NT2/D1 (cell line): ENCODE data around the gene ELK3.

Experiments used
- DNase-seq: peaks from one replicate; pipeline ENCODE4 v3.0.0-alpha.2; 2011; ENCODE audit warnings: low read depth, low spot score
- H3K27me3 ChIP-seq: 2 replicates; pipeline ENCODE4 v1.6.0; 2011; ENCODE audit warnings: mild to moderate bottlenecking; ENCODE audit not compliant: insufficient read length, insufficient read depth
- H3K36me3 ChIP-seq: 2 replicates; pipeline ENCODE4 v1.6.1; 2011; ENCODE audit warnings: mild to moderate bottlenecking, low read length, mixed read lengths; ENCODE audit not compliant: insufficient read depth, insufficient read length
- H3K4me1 ChIP-seq: 2 replicates; pipeline ENCODE4 v1.5.1; 2011; ENCODE audit not compliant: insufficient read depth, insufficient read length
- H3K4me3 ChIP-seq: 2 replicates; pipeline ENCODE4 v1.5.1; 2011; ENCODE audit warnings: low read depth; ENCODE audit not compliant: insufficient read length
- H3K9ac ChIP-seq: 2 replicates; pipeline ENCODE4 v1.6.0; 2011; ENCODE audit warnings: low read depth; ENCODE audit not compliant: insufficient read length
- H3K9me3 ChIP-seq: 2 replicates; pipeline ENCODE4 v1.5.1; 2011; ENCODE audit warnings: mild to moderate bottlenecking, low read length; ENCODE audit not compliant: insufficient read depth
- SUZ12 ChIP-seq: IDR thresholded peaks from 2 replicates; pipeline ENCODE4 v1.6.1; 2011; ENCODE audit not compliant: insufficient read length, insufficient read depth; ENCODE audit errors: extremely low read depth
- YY1 ChIP-seq: IDR thresholded peaks from 2 replicates; pipeline ENCODE4 v1.6.1; 2011; ENCODE audit not compliant: insufficient read length, insufficient read depth
- ZNF274 ChIP-seq: IDR thresholded peaks from 2 replicates; pipeline ENCODE4 v1.6.1; 2011; ENCODE audit warnings: mild to moderate bottlenecking, low read depth, low read length

ELK3 gene

DNA sequence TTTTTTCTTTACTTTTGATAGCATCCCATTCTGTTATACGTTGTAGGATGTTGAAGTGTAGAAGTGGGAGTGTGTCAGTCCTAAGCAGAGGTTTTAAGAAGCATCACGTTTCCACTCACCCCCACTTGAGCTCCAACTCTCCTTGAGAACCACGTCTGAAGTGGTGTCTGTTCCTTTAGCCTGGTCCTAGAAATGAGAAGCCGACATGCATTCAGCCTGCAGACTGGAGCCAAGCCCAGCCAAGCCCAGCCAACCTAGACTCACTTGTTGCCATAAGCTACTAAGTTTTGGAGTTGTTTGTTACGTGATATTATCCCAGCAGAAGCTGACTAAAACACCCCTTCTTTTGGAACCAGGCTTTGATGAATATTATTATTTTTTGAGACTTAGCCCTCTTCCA is 4.4 kb upstream of the ELK3 start:
- DNase-seq = no peak
- H3K9ac ChIP-seq = no peak overlapping the region
- H3K27me3 ChIP-seq = no peaks in the 10 kb centered on the region
- no peaks in the 10 kb centered on the region for H3K4me1 ChIP-seq
- H3K9me3 ChIP-seq = no peaks in the 10 kb centered on the region
- H3K36me3 ChIP-seq = no peaks in the 10 kb centered on the region
- no peak for TF ChIP-seq ZNF274
- no peak for TF ChIP-seq SUZ12
- no peak for TF ChIP-seq YY1
- H3K4me3 ChIP-seq = no peak overlapping the region

DNA sequence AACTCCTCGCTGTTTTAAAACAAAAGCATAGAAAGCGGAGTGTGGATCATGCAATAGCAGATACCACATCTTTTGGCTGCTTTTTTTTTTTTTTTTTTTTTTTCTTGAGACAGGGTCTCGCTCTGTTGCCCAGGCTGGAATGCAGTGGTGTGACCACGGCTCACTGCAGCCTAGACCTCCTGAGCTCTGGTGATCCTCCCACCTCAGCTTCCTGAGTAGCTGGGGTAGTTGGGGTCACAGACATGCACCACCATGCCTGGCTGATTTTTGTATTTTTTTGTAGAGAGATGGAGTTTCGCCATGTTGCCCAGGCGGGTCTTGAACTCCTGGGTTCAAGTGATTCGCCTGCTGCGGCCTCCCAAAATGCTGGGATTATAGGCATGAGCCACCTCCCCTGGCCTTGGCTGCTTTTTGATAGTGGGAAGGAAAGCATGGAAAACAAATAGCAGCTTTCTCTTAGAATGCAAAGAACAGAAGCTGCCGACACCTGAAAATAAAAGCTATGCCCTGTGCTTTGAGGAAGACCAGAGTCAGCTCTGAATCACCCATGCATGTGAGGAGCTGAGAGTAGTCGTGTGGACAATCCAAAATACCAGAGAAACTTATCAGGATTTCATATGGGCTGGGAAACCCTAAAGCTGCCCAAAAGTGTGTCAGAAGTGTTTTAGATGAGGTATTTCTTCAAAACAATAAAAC is 3.6 kb upstream of the ELK3 start:
- Histone ChIP-seq H3K9ac (no peak overlapping the region), H3K36me3 (no peaks in the 10 kb centered on the region), H3K4me3 (no peak overlapping the region), H3K9me3 (no peaks in the 10 kb centered on the region), H3K4me1 (no peaks in the 10 kb centered on the region), H3K27me3 (no peaks in the 10 kb centered on the region)
- DNase-seq = no peak
- TF ChIP-seq YY1 (no peak), ZNF274 (no peak), SUZ12 (no peak)

DNA sequence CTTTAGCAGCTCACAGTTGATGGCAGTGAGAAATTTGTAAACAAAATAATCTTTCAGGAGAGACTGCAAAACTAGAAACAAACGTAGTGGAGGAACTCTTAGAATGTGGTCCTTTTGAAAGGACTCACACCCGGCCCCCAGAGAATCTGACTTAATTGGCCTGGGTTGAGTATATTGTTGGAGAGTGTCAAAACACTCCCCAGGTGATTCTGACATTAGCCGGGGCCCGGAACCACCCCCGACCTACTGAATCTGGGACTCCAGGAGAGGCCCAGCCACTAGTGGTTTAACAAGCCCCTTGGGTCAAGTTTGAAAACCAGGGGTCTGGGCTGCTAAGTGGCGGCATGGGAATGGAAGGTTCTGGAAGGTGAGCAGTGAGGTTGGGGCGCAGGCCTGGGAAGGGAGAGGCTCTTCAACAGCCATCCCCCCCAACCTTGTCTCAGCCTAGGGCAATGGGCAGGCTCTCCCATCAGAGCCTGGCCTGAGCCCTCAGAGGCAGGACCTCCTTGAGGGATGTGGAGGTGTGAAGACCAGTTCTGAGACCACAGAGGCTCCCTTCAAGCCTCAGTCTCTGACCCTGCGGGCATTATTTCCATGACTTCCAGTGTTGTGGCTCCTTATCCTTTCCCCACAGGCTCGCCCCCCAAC is 1.1 kb upstream of the ELK3 start:
- Histone ChIP-seq H3K36me3 (no peaks in the 10 kb centered on the region), H3K9me3 (no peaks in the 10 kb centered on the region), H3K4me3 (no peak overlapping the region), H3K9ac (peak overlapping the region; percentile 81), H3K27me3 (no peaks in the 10 kb centered on the region), H3K4me1 (no peaks in the 10 kb centered on the region)
- TF ChIP-seq YY1 (no peak), SUZ12 (no peak), ZNF274 (no peak)
- no peak for DNase-seq

DNA sequence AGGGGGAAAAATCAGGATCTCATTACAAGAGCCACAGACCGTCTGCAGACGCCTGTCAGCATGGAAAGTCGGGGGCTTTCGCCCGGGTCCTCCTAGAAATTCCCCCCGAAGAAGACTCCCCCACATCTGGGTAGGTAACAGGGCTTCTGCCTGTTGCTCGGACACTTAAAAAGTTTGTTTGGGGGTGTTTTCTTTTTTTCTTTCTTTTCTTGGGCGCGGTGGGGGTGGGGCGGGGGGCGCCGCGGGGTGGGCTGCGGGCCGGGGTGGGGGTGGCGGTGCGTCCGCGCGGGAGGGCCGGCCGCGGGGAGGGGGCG is 358 bp downstream of the ELK3 start:
- TF ChIP-seq YY1 (no peak), SUZ12 (no peak), ZNF274 (no peak)
- no peak for DNase-seq
- Histone ChIP-seq H3K9me3 (no peaks in the 10 kb centered on the region), H3K9ac (peak overlapping the region; percentile 79), H3K36me3 (peaks cover 4% of the 10 kb centered on the region), H3K4me3 (peak overlapping the region; percentile 84), H3K4me1 (no peaks in the 10 kb centered on the region), H3K27me3 (no peaks in the 10 kb centered on the region)

DNA sequence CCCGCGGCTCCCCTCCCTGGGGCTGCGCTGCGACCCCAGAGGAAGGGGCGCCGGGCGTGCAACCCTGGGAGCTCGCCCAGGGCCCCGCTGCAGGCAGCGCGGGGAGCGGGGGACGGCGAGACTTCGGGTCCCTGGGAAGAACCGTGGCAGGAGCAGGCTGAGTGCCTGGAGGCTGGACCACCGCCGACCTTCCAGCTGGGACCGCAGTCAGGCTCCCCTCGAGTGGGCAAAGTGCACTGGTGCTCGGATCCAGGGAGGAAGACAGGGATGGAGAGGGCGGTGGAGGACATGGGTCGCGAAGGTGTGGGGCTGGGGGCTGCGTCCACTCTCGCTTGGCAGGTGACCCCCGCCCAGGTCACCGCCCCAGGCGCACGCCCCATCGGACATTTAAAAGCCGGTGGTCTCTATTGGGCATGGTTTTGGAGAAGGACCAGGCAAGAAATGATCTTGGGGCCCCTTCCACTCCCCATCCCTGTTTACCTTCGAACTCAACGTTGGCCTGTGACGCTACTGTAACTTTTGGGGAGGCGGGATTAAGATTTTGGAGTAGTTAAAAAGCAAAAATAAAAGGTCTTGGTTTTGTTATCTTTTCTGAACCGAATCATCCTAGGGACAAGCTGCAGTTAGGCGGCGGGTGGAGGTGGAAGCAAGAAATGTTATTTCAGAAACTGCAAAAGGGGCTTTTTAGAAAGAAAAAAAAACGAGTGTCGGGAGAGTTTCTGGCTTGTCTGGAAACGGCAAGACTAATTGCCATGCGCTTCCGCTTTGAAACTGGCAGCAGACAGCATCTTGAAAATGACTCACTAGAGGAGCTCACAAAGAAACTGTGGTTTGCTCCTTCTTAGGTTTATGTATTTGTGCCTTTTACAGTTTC is 1.0 kb downstream of the ELK3 start:
- H3K4me3 ChIP-seq = peak overlapping the region; percentile 84
- H3K4me1 ChIP-seq = no peaks in the 10 kb centered on the region
- no peaks in the 10 kb centered on the region for H3K9me3 ChIP-seq
- peaks cover 7% of the 10 kb centered on the region for H3K36me3 ChIP-seq
- H3K9ac ChIP-seq = peak overlapping the region; percentile 79
- no peak for TF ChIP-seq SUZ12
- no peak for TF ChIP-seq ZNF274
- no peak for TF ChIP-seq YY1
- peak; percentile 49 for DNase-seq
- H3K27me3 ChIP-seq = no peaks in the 10 kb centered on the region

DNA sequence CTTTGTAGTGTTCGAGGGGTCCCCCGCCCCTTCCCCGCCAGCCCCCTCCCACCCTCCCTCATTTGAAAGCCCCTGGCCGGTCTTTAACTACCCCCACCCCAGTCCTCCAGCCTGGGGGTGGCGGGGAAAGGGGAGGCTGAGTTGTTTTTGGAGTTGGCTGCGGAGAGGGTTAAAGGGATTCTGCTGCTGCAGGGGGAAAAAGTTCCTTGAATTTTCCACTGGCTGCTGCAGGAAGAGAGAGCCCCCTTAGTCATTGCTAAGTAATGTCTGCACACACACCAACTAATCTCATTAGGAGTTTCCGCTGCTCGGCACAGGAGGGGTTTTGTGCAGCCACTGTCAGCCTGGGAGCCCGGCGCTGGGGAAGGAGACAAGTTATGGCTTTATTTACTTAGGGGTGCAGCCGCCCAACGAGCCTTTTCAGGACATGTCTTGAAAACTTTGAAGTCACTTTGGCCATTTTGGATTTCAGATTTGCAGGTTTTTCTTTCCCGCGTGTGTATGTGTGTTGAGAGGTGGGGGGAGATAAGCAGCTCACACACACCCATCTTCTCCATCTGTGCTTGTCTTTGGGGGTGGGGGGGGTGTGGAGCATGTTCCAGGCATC is 1.8 kb downstream of the ELK3 start:
- Histone ChIP-seq H3K4me1 (no peaks in the 10 kb centered on the region), H3K27me3 (no peaks in the 10 kb centered on the region), H3K36me3 (peaks cover 13% of the 10 kb centered on the region), H3K9me3 (no peaks in the 10 kb centered on the region), H3K9ac (peak overlapping the region; percentile 62), H3K4me3 (peak overlapping the region; percentile 84)
- peak; percentile 38 for DNase-seq
- TF ChIP-seq SUZ12 (no peak), YY1 (no peak), ZNF274 (no peak)

DNA sequence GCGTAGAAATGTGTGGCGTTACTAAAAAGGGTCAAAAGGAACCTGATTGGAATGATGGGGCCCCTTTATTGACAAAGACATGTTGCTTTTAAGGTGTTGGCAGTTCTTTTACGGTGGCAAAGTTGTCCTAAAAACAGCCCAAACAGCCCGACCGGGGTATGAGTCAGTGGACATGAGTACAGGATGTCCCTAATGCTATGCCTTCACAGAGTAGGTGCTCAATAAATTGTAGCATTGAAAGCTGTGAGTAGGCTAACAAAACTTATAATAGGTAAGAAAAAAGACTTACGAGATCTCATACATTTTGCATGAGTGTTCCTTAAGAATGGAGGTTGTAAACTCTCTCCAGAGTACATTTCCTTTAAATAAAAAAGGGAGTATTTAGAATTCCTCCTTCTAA is 2.6 kb downstream of the ELK3 start:
- no peaks in the 10 kb centered on the region for H3K9me3 ChIP-seq
- no peaks in the 10 kb centered on the region for H3K27me3 ChIP-seq
- TF ChIP-seq YY1 (no peak), SUZ12 (no peak), ZNF274 (no peak)
- no peak for DNase-seq
- no peak overlapping the region for H3K4me3 ChIP-seq
- peaks cover 15% of the 10 kb centered on the region for H3K36me3 ChIP-seq
- H3K4me1 ChIP-seq = no peaks in the 10 kb centered on the region
- H3K9ac ChIP-seq = no peak overlapping the region
